ENCODE results near the gene MRGPRF.

MRGPRF gene

GRCh38 chr11:68963779-68964178, 49.3 kb downstream of the MRGPRF start:
- no peak for TF ChIP-seq CTCF (IDR thresholded peaks at IDR 0.05; ENCODE audit: low read depth, low read length)
- no peak for DNase-seq (ENCODE audit: extremely low read depth, low read depth)

GRCh38 chr11:68962527-68963250, 50.4 kb downstream of the MRGPRF start:
- no peak; the same call in 1 of the 2 replicates for TF ChIP-seq CTCF (IDR thresholded peaks at IDR 0.05; ENCODE audit: low read depth, low read length)
- no peak for DNase-seq (ENCODE audit: extremely low read depth, low read depth)

- no peak for DNase-seq (ENCODE audit: extremely low read depth, low read depth)
- no peak for TF ChIP-seq CTCF (IDR thresholded peaks at IDR 0.05; ENCODE audit: low read depth, low read length)
These were observed 51.8 kb downstream of the MRGPRF start for GRCh38 chr11:68961245-68961644.

- no peak for TF ChIP-seq CTCF (IDR thresholded peaks at IDR 0.05; ENCODE audit: low read depth, low read length)
These were observed 52.6 kb downstream of the MRGPRF start for GRCh38 chr11:68960294-68961071.

GRCh38 chr11:68959465-68960293, 53.4 kb downstream of the MRGPRF start:
- DNase-seq (ENCODE audit: extremely low read depth, low read depth) = no peak
- no peak for TF ChIP-seq CTCF (IDR thresholded peaks at IDR 0.05; ENCODE audit: low read depth, low read length)

More at GRCh38 chr11:68960294-68961071, 52.6 kb downstream of the MRGPRF start:
- DNase-seq (ENCODE audit: extremely low read depth, low read depth) = no peak

GRCh38 chr11:68958211-68958610, 54.8 kb downstream of the MRGPRF start:
- TF ChIP-seq CTCF (IDR thresholded peaks at IDR 0.05; ENCODE audit: low read depth, low read length) = no peak
- no peak for DNase-seq (ENCODE audit: extremely low read depth, low read depth)

Data from AG09319 (cell line).